CD4-positive, alpha-beta T cell treated with Interleukin-15 for 1 hour (primary cell): Measurements from ENCODE around the gene SEMA5A.

Source experiments
- DNase-seq: peaks from one replicate; pipeline ENCODE4 v3.0.0-alpha.2; 2020

SEMA5A gene

DNA sequence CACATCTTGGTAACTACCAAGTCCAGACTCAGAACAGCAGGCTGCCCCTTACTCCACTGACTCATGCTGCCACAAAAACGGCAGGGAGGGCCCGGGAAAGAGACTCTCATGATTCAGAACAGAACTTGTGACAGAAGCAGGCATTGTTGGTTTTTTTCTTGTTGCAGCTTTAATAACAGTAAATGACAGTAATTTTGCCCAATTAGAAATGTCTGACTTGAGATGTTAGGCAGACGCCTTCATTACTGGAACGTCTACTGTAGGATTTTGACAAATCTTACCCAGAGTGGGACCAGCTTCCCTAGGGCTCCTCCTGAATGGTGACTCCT lies 77.9 kb downstream of the SEMA5A start:
- DNase-seq, result no peak

DNA sequence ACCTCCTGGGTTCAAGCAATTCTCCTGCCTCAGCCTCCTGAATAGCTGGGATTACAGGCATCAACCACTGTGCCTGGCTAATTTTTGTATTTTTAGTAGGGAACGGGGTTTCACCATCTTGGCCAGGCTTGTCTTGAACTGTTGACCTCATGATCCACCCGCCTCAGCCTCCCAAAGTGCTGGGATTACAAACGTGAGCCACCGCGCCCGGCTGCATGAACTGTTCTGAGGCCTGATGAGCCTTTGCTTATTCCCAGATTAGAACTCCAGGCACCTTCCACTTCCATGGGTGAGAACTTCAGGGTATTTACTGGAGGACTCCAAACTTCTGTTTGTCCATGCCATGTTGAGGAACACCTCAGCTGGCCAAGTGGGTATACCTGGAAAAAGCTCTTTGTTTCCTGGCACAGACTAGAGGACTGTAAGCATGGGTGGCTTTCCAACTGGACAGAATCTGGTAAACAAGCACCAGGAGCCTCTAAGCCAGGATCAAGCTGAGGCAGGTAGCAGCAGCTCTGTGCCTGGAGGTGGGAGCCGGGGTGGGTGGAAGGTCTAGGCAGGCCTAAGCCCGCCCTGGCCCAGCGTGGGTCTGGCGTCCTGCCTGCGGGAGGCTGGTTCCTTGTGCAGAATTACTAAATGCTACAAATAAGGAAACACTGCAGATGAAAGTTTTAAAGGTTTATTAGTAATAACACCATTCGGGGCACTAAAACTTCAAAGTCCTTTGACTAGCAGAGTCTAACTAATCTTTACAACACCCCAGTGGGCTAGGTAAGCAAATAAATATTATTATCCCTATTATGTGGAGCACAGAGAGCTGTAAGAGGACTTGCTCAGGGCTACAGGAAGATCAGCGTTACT lies 78.4 kb downstream of the SEMA5A start:
- no peak for DNase-seq

DNA sequence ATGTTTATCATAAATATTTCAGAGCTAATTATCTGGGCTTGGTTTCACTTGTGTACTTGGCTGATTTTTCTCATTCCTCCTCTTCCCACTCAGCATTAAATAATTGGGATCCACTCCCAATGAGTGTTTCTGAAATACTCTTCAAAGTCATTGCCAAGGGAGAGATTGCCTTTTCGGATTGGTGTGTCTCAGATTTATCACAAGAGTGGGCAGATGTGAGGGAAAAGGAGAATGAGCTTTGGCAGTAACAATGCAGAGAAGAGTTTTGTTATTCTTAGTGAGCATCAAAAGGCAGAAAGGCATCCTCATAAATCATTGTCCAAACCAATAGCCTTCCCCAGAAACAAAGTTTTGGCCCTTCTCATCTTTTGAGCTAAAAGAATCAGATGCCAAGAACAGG lies 79.2 kb downstream of the SEMA5A start:
- DNase-seq, result no peak

DNA sequence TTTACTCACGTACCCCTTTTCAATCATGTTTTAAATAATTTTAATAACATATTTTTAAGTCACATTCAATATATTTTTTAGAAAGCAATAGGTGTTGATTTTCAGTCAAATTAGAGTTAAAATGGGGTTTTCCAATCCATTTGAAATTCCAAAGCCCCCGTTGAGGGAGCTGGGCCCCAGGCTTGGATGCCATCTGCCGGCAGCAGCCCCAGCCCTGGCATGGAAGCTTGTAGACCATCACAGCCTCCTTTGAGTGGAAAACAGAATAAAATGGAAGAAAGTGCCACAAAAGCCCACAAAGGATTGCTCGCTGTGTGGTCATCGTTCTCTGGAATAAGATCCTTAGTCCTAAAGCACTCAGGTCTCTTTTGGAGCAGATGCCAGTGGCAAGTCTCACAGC lies 81.4 kb downstream of the SEMA5A start:
- DNase-seq, result no peak

DNA sequence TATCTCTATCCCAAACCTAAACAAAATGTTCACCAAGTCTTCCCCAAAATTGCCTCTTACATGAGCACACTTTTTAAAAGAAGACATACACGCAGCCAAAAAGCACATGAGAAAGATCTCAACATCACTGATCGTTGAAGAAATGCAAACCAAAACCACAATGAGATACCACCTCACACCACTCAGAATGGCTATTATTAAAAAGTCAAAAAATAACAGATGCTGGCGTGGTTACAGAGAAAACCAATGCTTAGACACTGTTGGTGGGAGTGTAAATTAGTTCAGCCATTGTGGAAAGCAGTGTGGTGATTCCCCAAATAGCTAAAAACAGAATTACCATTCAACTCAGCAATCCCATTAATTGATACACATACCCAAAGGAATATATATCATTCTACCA lies 83.8 kb downstream of the SEMA5A start:
- no peak for DNase-seq

DNA sequence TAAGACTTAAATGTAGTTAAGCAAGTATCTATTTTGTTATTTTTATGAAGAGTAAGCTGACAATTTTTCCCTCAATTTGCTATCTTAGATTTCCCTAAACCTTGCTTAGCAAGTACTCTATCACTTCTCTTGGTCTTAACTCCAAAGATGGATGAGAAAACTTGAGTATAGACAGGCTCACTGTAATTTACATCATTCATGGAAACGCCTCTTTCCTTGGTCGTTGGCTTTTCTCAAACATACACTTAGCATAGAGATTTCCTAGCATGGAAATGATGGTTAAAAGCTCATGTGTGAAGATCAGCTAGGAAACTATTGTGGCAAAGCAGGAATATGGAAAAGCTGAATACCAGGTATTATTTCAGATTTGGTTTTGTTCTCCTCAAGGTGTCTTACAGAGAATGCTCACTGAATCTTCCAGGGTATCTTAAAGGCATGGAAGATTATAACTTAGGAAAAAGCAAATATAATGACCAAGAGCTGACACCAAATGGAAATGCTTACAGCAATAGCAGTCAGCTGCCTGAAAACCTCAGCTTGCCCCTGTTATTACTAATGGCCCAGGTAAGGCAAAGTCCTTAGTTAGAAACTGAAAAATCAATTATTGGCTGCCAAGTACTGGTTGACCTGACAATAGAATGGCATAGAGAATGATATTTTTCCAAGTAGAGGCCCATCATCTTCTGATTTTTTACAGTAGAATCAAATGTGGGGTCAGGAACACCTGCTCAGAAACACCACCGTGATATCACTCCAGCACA lies 84.8 kb downstream of the SEMA5A start:
- no peak for DNase-seq

DNA sequence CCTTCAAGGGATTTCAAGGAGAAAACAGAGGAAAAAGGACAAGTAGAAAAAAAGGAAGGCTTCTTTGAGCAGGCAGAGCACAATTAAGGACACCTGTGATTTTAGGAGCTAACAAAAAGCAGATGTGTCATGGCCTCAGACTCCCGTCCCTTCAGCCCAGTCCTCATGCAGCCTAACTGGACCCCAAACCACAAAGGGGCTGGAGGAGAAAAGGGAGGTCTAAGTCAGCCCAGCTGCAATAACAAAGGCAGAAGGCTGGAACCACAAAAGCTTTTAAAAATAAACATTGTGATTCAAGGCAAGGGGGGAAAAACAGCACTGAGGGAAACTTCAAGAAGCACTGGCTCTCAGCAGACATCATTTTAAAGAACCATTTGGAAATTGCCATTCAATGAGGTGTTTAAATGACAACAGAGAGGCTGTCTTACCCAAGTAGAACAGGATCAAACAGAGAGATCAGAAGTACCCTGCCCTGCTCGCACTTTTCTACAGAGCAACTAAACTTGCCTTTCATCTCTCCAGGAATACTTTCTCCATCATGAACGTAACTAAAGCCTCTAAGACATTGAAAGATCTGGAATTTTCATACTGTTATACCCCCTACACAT lies 89.3 kb downstream of the SEMA5A start:
- DNase-seq, result no peak

DNA sequence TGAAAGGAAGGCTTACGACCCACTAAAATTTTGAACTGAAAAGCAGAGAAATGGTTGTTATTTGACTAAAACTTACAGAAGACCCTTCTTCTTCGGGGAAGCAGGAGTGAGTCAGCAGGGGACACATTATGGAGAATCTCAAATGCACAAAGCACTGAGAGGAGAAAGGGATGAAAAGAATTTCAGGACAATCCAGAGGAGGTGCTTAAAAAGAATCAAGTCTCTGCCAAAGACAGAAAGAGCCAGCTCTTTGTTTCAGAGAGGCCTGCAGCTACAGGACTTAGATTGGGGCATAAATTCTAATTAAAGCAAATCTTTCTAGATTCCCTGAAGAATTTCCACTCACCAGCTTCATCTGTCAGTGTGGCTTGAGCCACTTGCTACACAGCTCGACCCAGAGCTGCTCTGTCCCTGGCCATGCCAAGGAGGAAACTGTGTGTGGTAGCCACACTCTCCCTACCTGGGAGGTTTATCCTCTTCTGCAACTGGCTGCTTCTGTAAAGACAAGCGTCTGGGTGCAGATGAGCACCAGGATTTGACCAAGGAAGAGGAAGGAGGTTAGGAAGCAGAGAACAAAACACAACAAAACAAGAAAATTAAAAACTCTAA lies 89.9 kb downstream of the SEMA5A start:
- no peak for DNase-seq

DNA sequence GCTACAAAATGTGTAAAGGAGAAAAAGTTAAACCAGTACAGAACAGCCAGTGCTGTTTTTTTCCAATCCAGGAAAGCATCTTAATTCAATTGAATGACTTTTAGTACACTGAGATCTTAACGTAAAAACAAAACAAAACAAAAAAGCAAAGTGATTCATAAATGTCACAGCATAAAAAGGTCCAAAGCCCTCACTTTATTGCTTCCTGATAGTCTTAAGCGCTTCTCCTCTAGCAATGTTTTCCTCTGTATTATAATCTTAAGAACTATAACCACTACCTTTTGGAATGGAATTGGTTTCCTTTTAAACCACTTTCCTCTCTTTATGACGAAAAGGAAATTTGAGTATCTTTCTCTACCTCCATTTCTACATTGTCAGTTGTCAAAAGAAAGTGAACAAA lies 91.4 kb downstream of the SEMA5A start:
- DNase-seq, result no peak

DNA sequence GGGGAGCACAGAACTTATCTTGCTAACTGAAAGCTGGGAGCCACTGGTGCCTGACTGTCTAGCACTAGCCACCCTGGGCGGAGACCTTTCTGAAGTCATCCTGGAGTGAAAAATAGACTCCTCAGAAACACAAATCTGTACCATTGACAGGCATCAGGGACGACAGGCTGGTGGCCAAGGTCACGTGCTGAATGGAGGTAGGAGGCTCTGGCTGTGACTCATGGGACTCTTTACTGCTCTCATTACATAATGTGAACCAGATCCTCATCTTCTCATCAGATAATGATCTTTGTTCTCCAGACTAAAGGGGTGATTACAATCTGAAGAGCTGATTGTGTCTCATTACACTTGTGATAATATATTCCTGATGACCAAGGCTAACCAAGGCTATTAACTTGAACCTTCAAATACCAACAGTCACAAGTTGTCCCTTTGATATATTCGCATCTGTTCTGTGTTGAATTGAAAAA lies 91.8 kb downstream of the SEMA5A start:
- no peak for DNase-seq

DNA sequence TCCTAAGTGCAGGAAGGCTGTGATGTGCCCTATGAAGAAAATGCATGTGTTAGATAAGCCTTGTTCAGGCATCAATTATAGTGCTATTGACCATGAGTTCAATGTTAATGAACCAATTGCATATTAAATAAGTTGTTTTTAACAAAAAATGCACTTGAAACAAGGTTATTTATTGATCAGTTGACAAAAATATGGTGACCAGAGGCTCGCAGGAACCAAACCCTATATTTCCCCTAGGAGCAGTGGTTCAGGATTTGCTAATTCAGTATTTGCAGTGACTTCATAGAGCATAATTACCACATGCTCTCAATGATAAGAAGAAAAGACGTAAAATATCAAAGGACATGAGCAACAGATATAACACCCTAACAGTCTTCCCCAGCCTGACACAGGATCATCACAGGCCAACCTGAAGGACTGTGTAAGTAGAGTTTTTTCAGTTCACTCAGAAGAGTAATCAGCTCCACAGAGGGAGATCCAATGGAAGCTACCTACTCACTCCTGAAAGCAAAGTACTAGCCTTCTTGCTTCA lies 92.3 kb downstream of the SEMA5A start:
- no peak for DNase-seq

DNA sequence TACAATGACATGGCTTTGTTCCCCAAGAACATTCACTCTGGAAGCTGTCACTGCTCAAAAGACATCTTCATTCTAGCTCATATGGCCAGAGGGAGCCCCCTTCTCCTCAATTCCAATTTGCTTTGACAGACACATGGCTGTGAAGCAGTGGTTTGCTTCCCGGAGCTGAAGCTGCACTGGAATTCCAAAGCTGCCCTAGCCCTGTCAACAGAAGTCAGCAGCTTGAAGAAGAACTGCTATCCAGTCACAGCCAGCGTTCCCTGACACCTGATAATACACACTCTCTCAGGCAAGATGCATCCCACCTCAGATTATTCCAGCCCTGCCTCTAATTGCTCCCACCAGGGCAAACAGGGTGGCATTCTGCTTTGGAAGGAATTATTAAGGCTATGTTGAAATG lies 93.7 kb downstream of the SEMA5A start:
- no peak for DNase-seq

DNA sequence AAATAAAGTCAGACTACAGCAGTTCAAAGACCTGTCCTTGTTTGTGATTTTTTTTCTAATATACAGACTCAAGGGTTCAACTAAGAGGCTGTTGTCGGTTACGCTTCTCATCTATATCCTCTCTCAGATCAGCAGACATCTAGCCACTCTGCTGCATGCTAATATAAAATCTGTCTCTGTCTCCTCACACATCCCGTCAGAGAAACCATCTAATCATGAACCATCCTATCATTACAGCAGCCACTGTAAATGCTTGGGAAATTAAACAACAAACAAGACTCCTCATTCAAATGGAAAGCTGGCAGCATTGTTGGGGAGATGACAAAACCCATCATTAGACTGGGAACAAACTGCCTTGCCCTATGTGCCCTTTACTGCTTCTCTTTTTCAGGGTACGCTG lies 94.8 kb downstream of the SEMA5A start:
- no peak for DNase-seq

DNA sequence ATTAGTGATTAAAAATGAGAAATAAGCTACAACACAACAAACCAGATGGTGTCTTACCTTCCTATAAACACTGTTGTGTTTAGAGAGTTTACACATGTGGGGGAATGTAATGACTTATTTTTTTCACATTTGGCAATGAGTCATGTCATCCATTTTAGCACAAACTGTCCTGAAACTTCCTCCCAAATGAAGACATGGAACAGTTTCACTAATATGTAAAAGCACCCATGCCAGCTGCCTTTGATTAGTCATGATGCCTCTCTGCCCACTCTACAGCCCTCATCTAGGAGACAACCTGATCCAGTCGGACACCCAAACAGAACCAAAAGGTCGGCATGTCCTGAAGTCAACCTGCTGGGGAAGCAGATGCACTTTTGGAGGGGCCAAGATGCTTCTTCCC lies 98.2 kb downstream of the SEMA5A start:
- no peak for DNase-seq

DNA sequence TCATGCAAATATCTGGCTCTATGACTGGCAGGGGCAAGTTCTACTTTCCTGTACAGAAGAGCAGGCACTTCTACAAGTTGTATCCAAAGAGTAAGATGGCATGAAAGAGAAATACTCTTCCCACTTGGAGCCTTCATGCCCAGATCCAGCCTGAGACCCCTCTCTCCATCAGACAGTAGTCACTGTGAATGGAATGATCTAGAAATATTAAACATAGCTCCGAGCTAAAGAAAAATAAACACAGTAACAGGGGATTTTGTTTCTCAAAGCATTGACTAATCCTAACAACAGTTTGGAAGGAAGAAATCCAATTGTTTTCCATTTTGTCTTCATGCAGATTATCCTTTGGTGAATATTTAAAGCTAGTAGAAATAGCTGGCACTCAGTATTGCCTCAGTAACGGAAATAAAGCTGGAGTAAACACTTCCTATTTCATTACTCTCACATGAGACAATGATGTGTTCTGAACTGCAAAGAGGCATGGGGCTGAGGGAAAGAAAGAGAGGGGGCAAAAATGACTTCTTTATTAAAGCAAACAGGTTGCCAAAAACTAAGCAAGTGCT lies 100.0 kb downstream of the SEMA5A start:
- DNase-seq, result no peak

DNA sequence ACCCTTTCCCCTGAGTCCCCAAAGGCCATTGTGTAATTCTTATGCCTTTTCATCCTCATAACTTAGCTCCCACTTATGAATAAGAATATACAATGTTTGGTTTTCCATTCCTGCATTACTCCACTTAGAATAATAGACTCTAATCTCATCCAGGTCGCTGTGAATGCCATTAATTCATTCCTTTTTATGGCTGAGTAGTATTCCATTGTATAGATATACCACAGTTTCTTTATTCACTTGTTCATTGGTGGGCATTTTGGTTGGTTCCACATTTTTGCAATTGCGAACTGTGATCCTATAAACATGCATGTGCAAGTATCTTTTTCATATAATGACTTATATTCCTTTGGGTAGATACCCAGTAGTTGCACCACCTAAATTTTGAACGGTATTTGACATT lies 101.5 kb downstream of the SEMA5A start:
- DNase-seq, result no peak

DNA sequence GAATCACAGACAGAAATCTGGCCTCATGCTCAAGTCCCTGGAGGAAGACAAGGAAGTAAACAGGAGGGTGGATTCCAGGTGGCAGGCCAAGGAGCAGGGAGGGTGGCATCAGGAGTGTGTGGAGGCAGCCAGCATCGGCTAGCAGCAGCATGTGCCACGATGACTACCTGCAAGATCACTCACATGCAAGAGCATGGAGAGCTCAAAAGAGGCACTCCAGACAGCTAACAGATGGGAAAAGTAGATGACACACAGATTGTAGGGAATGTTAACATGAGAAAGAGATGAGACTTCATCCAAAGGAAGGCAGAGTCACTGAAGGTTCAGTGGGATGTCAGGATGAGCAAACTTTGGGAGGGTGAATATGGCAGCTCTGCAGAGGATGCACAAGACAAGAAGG lies 104.3 kb downstream of the SEMA5A start:
- DNase-seq, result no peak

DNA sequence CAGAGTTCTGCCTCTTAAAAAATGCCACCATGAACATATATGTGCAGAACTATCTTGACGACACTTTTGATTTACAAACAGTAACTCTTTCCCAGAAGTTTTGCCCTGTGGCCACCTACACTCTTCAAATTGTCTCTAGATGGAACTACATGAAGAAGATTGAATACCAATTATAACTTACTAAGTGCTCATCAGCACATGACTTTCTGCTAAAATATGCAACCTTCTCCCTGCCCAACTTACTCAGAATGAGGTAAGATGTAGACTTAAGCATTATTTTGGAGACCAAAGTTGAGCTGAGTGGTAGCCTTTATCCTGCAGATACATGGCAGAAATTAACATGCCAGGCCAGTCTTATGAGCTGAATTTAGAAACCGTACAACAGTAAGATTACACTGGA lies 105.4 kb downstream of the SEMA5A start:
- no peak for DNase-seq

DNA sequence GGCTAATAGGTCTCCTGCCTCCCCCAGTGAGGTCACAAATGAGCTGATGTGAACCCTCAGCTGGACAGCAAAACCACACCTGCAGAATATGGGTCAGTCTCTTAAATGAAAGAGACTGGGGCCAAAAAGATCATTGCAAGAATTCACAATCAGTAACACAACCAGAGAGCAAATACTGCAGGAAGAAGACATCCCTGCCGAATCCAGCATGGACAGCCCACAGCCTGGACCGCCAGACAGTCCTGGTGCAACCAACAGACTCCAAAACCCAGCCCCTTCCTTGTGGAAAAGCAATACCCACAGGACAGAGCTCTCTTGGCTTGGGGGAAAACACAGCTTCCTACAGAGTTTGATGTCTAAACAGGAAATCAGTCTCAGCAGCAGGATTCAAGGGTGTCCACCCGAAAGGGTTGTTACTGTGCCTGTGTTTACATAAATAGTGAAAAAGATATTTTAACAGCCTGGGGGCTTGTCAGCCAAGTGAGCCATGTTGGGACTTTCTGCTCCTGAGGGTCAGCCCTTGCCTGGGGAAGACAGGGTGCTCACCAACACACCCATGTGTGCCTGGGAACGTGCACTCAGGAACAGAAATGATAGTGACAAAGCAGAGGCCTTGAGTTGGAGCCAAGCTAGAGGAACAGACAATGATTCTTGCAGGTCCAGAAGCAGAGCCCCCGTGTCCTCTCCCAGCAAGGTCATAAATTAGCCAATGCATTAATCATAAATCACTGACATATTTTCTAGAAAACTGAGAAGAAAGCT lies 106.2 kb downstream of the SEMA5A start:
- no peak for DNase-seq

DNA sequence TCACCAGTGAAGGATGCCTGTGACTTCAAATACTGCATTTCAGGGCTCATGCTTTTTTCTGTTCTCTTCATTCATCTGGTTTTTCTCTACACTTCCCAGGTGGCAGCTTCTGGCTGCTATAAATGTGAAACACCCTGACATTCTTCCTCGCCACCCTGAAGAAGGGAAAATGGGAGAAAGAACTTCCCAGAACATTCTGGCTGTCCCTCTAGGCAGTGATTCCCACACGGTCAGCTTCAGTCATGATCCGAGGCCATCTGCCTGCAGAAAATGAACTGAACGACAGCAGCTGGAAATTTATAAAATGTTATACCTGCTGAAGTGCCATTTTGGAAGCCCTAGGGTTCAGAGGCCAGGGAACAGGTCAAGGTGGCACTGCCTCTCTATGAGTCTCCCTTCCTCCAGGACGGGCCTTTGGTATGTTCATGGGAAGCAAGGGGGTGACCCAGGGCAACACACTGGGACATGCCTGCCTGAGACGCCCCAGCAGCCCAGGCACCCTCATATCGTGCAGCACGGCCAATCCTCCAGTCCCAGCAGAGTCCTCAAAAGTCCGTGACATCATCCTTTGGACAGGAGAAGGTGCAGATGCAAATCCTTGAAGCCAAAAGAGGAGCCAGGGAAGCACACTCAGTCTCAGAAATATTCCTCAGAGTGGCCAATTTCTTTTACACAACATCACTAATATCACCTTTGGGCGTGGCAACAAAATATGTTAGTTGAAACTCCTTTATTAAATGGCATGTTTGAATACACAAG lies 107.1 kb downstream of the SEMA5A start:
- DNase-seq, result no peak

DNA sequence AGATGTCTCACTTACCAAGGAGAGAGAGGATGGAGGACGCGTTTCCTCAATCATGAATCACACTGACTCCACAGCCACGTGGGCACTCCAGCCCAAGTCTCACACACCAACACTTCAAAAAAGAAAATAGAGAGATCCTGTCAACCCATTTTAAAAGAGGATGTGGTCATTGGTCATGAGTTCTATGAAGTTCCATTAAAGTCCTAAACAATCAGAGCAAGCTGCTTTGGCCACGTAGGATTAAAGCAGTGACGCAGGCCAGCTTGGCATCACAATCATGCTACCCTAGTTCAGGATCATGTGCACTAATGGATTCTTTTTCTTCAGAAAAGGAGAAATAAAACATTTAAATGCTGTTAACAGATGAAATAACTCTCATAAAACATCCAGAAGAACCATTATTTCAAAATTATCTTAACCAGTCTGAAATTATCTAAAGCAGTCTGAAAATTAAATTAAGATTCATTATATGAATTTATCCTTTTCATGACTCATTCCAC lies 108.1 kb downstream of the SEMA5A start:
- DNase-seq, result no peak
